WTC11 (cell line): Measurements from ENCODE around the gene IL26. TPM values are rescaled to one million over a fixed set of nuclear protein-coding genes. Genes with fewer than 3 reads are reported as not detected.

ENCODE experiments used
- ATAC-seq: fragments of 200-7000 bp; cut with Tn5 transposase; 2 replicates; pipeline ENCODE4 v1.10.0; 2021; ENCODE audit warnings: mild to moderate bottlenecking, moderate library complexity
- CTCF ChIA-PET: fragments of 300-600 bp; sonication (Branson Sonifier 250); formaldehyde crosslinking; loops from one replicate; lab custom pipeline; 2021; ENCODE audit warnings: antibody characterized with exemption; lab: Charles Lee
- POLR2A ChIA-PET: fragments of 350-600 bp; sonication (Branson Sonifier 250); formaldehyde crosslinking; loops from one replicate; lab custom pipeline; 2021; ENCODE audit warnings: antibody characterized with exemption; lab: Charles Lee
- DNase-seq: peaks from one replicate; pipeline ENCODE4 v3.0.0; 2021; ENCODE audit warnings: low spot score
- H3K27ac Mint-ChIP-seq: 2 replicates; pipeline ENCODE4 v1.8.0; 2021; ENCODE audit warnings: mixed read lengths
- H3K27me3 Mint-ChIP-seq: 2 replicates; pipeline ENCODE4 v1.8.0; 2021; ENCODE audit warnings: low read depth, mild to moderate bottlenecking, moderate library complexity, mixed read lengths
- H3K36me3 Mint-ChIP-seq: 2 replicates; pipeline ENCODE4 v1.8.0; 2021; ENCODE audit warnings: mixed read lengths
- H3K4me1 Mint-ChIP-seq: 2 replicates; pipeline ENCODE4 v1.8.0; 2022; ENCODE audit warnings: mixed read lengths
- H3K4me3 Mint-ChIP-seq: 2 replicates; pipeline ENCODE4 v1.8.0; 2021; ENCODE audit warnings: mild to moderate bottlenecking, moderate library complexity, mixed read lengths
- H3K9me3 Mint-ChIP-seq: 2 replicates; pipeline ENCODE4 v1.8.0; 2021; ENCODE audit warnings: mixed read lengths
- FOXK1 ChIP-seq: sonication (generic); formaldehyde crosslinking; IDR thresholded peaks from 2 replicates; pipeline ENCODE4 v1.8.0; 2022; ENCODE audit warnings: mild to moderate bottlenecking, moderate library complexity, missing genetic modification reagents
- GABPB1 ChIP-seq: sonication (generic); formaldehyde crosslinking; IDR thresholded peaks from 2 replicates; pipeline ENCODE4 v1.8.1; 2023; ENCODE audit warnings: mild to moderate bottlenecking, missing genetic modification reagents
- GRHL2 ChIP-seq: fragments of 250-450 bp; sonication (Bioruptor Pico); IDR thresholded peaks from 2 replicates; pipeline ENCODE4 v1.8.0; 2022; ENCODE audit warnings: mild to moderate bottlenecking, moderate library complexity; ENCODE audit not compliant: insufficient replicate concordance, severe bottlenecking
- HMGA2 ChIP-seq: fragments of 250-450 bp; sonication (Bioruptor Pico); IDR thresholded peaks from 2 replicates; pipeline ENCODE4 v1.4.0; 2021; ENCODE audit warnings: mild to moderate bottlenecking, moderate library complexity
- IRF2 ChIP-seq: sonication (generic); formaldehyde crosslinking; IDR thresholded peaks from 2 replicates; pipeline ENCODE4 v1.8.0; 2022; ENCODE audit warnings: low read depth, missing genetic modification reagents, borderline replicate concordance
- NR1H2 ChIP-seq: sonication (generic); formaldehyde crosslinking; IDR thresholded peaks from 2 replicates; pipeline ENCODE4 v1.9.0; 2021; ENCODE audit warnings: mild to moderate bottlenecking, moderate library complexity, missing genetic modification reagents
- SMAD3 ChIP-seq: sonication (generic); formaldehyde crosslinking; IDR thresholded peaks from 2 replicates; pipeline ENCODE4 v1.8.0; 2022; ENCODE audit warnings: missing genetic modification reagents, mild to moderate bottlenecking, borderline replicate concordance
- TCF7 ChIP-seq: sonication (generic); formaldehyde crosslinking; IDR thresholded peaks from 2 replicates; pipeline ENCODE4 v1.8.0; 2022; ENCODE audit warnings: mild to moderate bottlenecking, low read depth, missing genetic modification reagents, moderate library complexity
- ZBTB21 ChIP-seq: sonication (generic); formaldehyde crosslinking; IDR thresholded peaks from 2 replicates; pipeline ENCODE4 v1.8.1; 2023; ENCODE audit warnings: mild to moderate bottlenecking, missing genetic modification reagents, borderline replicate concordance
- ZNF138 ChIP-seq: sonication (generic); formaldehyde crosslinking; conservative IDR thresholded peaks from 2 replicates; pipeline ENCODE4 v1.8.1; 2022; ENCODE audit warnings: mild to moderate bottlenecking, moderate library complexity, missing genetic modification reagents
- ZNF219 ChIP-seq: sonication (generic); formaldehyde crosslinking; IDR thresholded peaks from 2 replicates; pipeline ENCODE4 v1.8.0; 2023; ENCODE audit warnings: missing genetic modification reagents, mild to moderate bottlenecking, borderline replicate concordance
- ZNF263 ChIP-seq: sonication (generic); formaldehyde crosslinking; IDR thresholded peaks from 2 replicates; pipeline ENCODE4 v1.8.1; 2022; ENCODE audit warnings: low read depth, mild to moderate bottlenecking, moderate library complexity, missing genetic modification reagents
- total RNA-seq: library from RNA; stranded (reverse); gene quantifications from 3 replicates; pipeline ENCODE4 v1.2.3, GENCODE V29; 2021
- TF ChIP-seq, protein P1 (sequence below): fragments of 250-450 bp; sonication (Bioruptor Pico); IDR thresholded peaks from 2 replicates; pipeline ENCODE4 v1.8.0; 2021; ENCODE audit warnings: mild to moderate bottlenecking
- TF ChIP-seq, protein P2 (sequence below): sonication (generic); formaldehyde crosslinking; IDR thresholded peaks from 2 replicates; pipeline ENCODE4 v1.8.1; 2022; ENCODE audit warnings: low read depth, missing genetic modification reagents, borderline replicate concordance
- TF ChIP-seq, protein P3 (sequence below): sonication (generic); formaldehyde crosslinking; IDR thresholded peaks from 2 replicates; pipeline ENCODE4 v1.8.0; 2022; ENCODE audit warnings: mild to moderate bottlenecking, missing genetic modification reagents
- TF ChIP-seq, protein P4 (sequence below): sonication (generic); formaldehyde crosslinking; IDR thresholded peaks from 2 replicates; pipeline ENCODE4 v1.8.1; 2023; ENCODE audit warnings: mild to moderate bottlenecking, missing genetic modification reagents, moderate library complexity
- TF ChIP-seq, protein P5 (sequence below): fragments of 250-450 bp; sonication (Bioruptor Pico); IDR thresholded peaks from 2 replicates; pipeline ENCODE4 v2.1.2; 2022; ENCODE audit warnings: mild to moderate bottlenecking, moderate library complexity
- TF ChIP-seq, protein P6 (sequence below): sonication (generic); formaldehyde crosslinking; IDR thresholded peaks from 2 replicates; pipeline ENCODE4 v1.8.1; 2023; ENCODE audit warnings: mild to moderate bottlenecking, moderate library complexity, missing genetic modification reagents

IL26 gene
- total RNA-seq, 1 experiment from 2014 or later = not detected

DNA sequence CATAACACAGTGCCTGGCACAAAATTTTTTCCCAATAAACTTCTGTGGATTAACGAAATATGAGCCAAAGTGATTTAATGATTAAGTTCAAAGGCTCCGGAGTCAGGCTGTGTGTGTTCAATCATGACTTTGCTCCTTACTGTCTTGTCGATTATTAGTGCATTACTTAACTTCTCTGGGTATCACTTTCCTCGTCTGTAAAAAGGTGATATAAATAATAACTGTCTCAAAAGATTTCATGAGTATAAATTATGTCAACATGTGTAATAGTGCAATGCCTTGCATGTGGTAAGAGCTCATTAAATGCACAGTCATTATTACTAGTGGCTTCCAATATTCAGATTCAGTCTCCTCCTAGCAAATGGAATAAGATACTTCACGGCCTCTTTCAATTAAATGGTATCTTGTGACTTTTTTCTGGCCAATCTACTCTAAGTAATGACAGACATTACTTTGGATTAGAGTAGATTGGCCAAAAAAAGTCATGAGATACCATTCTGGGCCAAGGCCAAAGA lies 59.2 kb downstream of the IL26 start:
- DNase-seq (no peak), ATAC-seq (no peak)
- Mint-ChIP-seq H3K27ac (no peak overlapping the region), H3K36me3 (no peaks in the 10 kb centered on the region), H3K4me1 (no peaks in the 10 kb centered on the region), H3K4me3 (no peak overlapping the region), H3K27me3 (no peaks in the 10 kb centered on the region; the same call in 1 of the 2 replicates), H3K9me3 (no peaks in the 10 kb centered on the region)
- ChIA-PET POLR2A (no interaction called here), CTCF (no interaction called here)
- TF ChIP-seq, protein P1, sequence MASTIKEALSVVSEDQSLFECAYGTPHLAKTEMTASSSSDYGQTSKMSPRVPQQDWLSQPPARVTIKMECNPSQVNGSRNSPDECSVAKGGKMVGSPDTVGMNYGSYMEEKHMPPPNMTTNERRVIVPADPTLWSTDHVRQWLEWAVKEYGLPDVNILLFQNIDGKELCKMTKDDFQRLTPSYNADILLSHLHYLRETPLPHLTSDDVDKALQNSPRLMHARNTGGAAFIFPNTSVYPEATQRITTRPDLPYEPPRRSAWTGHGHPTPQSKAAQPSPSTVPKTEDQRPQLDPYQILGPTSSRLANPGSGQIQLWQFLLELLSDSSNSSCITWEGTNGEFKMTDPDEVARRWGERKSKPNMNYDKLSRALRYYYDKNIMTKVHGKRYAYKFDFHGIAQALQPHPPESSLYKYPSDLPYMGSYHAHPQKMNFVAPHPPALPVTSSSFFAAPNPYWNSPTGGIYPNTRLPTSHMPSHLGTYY (CRISPR knock-in tag) = no peak
- TF ChIP-seq SMAD3 (CRISPR knock-in tag) = no peak
- no peak for TF ChIP-seq GABPB1
- no peak for TF ChIP-seq NR1H2 (CRISPR knock-in tag)
- no peak for TF ChIP-seq ZNF138 (CRISPR knock-in tag)
- TF ChIP-seq, protein P2, sequence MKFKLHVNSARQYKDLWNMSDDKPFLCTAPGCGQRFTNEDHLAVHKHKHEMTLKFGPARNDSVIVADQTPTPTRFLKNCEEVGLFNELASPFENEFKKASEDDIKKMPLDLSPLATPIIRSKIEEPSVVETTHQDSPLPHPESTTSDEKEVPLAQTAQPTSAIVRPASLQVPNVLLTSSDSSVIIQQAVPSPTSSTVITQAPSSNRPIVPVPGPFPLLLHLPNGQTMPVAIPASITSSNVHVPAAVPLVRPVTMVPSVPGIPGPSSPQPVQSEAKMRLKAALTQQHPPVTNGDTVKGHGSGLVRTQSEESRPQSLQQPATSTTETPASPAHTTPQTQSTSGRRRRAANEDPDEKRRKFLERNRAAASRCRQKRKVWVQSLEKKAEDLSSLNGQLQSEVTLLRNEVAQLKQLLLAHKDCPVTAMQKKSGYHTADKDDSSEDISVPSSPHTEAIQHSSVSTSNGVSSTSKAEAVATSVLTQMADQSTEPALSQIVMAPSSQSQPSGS (CRISPR knock-in tag) = no peak
- TF ChIP-seq ZNF219 (CRISPR knock-in tag) = no peak
- TF ChIP-seq, protein P3, sequence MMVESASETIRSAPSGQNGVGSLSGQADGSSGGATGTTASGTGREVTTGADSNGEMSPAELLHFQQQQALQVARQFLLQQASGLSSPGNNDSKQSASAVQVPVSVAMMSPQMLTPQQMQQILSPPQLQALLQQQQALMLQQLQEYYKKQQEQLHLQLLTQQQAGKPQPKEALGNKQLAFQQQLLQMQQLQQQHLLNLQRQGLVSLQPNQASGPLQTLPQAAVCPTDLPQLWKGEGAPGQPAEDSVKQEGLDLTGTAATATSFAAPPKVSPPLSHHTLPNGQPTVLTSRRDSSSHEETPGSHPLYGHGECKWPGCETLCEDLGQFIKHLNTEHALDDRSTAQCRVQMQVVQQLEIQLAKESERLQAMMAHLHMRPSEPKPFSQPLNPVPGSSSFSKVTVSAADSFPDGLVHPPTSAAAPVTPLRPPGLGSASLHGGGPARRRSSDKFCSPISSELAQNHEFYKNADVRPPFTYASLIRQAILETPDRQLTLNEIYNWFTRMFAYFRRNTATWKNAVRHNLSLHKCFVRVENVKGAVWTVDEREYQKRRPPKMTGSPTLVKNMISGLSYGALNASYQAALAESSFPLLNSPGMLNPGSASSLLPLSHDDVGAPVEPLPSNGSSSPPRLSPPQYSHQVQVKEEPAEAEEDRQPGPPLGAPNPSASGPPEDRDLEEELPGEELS = no peak
- no peak for TF ChIP-seq FOXK1

DNA sequence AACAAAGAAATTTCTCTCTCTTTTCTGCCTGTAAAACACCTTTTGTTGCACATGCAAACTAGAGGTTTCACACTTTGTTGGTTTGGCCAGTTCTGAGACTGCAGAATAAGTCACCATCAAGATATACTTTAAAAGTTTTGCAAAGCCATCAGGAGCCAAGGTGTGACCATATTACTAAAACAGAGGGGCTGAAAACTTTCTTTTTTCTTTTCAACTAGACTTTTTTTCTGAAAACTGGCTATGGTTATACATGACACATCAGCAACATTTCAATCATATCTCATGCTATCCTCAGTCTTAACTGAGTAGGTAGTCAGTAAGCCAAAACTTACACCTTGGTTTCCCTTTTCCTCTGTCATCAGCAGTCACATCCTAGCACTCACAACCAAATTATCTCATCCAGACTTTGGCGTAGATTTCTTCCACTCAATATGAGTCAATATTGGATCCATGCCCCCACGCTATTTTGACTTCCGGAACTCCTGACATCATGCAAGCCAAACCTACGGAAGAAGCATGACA lies 62.0 kb downstream of the IL26 start:
- no peak overlapping the region for H3K27ac Mint-ChIP-seq
- no peaks in the 10 kb centered on the region for H3K36me3 Mint-ChIP-seq
- no peaks in the 10 kb centered on the region for H3K9me3 Mint-ChIP-seq
- DNase-seq (no peak), ATAC-seq (no peak)
- H3K4me1 Mint-ChIP-seq = no peaks in the 10 kb centered on the region
- POLR2A ChIA-PET = no interaction called here
- TF ChIP-seq IRF2 (CRISPR knock-in tag) = no peak
- H3K4me3 Mint-ChIP-seq = no peak overlapping the region
- H3K27me3 Mint-ChIP-seq = no peaks in the 10 kb centered on the region; the same call in 1 of the 2 replicates
- CTCF ChIA-PET = no interaction called here

DNA sequence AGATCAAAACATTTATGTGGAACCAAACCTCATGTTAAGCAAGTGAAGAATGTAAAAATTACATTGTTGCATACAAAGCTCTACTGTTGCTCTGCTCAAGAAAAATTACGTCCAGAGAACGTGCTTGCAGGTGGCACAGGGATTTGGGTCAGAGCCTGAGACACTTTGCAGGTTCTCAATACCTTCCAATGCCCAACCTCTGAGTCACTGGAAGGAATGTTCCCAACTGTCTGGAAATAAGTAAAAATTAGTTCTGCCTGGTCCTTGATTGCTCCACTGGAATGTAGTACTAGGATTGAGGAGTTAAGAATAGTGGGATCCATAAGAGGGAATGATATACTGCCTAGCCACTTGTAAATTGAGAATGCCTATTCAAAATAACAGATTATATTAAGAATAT lies 63.2 kb downstream of the IL26 start:
- Mint-ChIP-seq H3K27me3 (no peaks in the 10 kb centered on the region; the same call in 1 of the 2 replicates), H3K4me3 (no peak overlapping the region), H3K36me3 (no peaks in the 10 kb centered on the region), H3K27ac (no peak overlapping the region), H3K9me3 (no peaks in the 10 kb centered on the region), H3K4me1 (peaks cover 6% of the 10 kb centered on the region; the same call in 1 of the 2 replicates)
- ChIA-PET CTCF (interaction anchor here (0.7 kb wide), 1 partner anchor 122 kb away, joined by 3 read pairs; no protein-coding TSS in a partner anchor), POLR2A (no interaction called here)
- no peak for TF ChIP-seq TCF7 (CRISPR knock-in tag)
- TF ChIP-seq ZNF219 (CRISPR knock-in tag) = no peak
- TF ChIP-seq ZNF263 (CRISPR knock-in tag) = no peak
- no peak for TF ChIP-seq HMGA2 (CRISPR knock-in tag)
- DNase-seq (no peak), ATAC-seq (no peak)

DNA sequence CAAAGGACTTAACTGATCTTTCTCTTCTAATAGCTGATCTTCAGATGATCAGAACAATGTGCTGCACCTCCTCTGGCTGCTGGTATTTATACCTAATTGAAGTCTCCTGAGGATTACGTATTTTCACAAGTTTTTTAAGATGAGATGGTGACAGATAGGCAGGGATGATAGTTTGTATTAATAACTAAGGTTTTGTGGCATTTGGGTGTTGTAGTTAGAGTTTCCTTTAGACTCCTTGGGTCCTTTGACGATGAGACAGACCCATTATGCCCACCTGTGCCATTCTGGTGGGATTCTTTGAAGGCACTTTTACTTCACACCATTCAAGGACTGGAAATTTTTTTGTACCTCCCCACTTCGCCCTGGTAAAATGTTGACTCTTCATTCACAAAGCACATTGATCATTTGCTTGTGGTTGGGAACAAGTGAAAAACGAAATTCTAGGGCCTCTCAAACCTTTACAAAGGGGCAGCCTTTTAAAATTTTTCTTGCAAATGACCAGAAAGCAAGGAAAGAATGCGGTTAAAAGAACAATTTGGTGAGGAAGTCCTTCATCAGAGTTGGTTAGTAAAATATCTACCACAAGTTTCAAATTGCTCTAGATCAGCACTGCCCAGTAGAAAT lies 65.8 kb downstream of the IL26 start, which contains the start of gene IFNG:
Gene IFNG (minus strand): TSS at position 60 of the 624 bp plus-strand sequence. CDS start 125 bp downstream, outside the sequence.
- POLR2A ChIA-PET = no interaction called here
- Mint-ChIP-seq H3K9me3 (no peaks in the 10 kb centered on the region), H3K36me3 (no peaks in the 10 kb centered on the region), H3K4me1 (peaks cover 7% of the 10 kb centered on the region; the same call in 1 of the 2 replicates), H3K27me3 (no peaks in the 10 kb centered on the region), H3K27ac (no peak within 1 kb of the TSS), H3K4me3 (no peak within 1 kb of the TSS)
- ATAC-seq (no peak), DNase-seq (no peak)
- CTCF ChIA-PET = interaction anchor here (4.0 kb wide), 2 partner anchors 46 to 119 kb away, joined by 56 to 63 read pairs; no protein-coding TSS in a partner anchor
- TF ChIP-seq HMGA2 (CRISPR knock-in tag) = no peak
- no peak for TF ChIP-seq ZBTB21
- TF ChIP-seq, protein P4, sequence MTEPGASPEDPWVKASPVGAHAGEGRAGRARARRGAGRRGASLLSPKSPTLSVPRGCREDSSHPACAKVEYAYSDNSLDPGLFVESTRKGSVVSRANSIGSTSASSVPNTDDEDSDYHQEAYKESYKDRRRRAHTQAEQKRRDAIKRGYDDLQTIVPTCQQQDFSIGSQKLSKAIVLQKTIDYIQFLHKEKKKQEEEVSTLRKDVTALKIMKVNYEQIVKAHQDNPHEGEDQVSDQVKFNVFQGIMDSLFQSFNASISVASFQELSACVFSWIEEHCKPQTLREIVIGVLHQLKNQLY (CRISPR knock-in tag) = no peak
- TF ChIP-seq, protein P5, sequence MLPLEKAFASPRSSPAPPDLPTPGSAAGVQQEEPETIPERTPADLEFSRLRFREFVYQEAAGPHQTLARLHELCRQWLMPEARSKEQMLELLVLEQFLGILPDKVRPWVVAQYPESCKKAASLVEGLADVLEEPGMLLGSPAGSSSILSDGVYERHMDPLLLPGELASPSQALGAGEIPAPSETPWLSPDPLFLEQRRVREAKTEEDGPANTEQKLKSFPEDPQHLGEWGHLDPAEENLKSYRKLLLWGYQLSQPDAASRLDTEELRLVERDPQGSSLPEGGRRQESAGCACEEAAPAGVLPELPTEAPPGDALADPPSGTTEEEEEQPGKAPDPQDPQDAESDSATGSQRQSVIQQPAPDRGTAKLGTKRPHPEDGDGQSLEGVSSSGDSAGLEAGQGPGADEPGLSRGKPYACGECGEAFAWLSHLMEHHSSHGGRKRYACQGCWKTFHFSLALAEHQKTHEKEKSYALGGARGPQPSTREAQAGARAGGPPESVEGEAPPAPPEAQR (CRISPR knock-in tag) = no peak
- TF ChIP-seq, protein P6, sequence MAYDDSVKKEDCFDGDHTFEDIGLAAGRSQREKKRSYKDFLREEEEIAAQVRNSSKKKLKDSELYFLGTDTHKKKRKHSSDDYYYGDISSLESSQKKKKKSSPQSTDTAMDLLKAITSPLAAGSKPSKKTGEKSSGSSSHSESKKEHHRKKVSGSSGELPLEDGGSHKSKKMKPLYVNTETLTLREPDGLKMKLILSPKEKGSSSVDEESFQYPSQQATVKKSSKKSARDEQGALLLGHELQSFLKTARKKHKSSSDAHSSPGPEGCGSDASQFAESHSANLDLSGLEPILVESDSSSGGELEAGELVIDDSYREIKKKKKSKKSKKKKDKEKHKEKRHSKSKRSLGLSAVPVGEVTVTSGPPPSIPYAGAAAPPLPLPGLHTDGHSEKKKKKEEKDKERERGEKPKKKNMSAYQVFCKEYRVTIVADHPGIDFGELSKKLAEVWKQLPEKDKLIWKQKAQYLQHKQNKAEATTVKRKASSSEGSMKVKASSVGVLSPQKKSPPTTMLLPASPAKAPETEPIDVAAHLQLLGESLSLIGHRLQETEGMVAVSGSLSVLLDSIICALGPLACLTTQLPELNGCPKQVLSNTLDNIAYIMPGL (CRISPR knock-in tag) = no peak
- no peak for TF ChIP-seq GRHL2 (CRISPR knock-in tag)
